GM19468 (cell line): ENCODE results near the gene KCNK6.

Experiments
- ATAC-seq: cut with Tn5 transposase; IDR thresholded peaks from one replicate; pipeline ENCODE4 v1.9.1; 2021; ENCODE audit warnings: mild to moderate bottlenecking, moderate library complexity, moderate number of reproducible peaks; ENCODE audit not compliant: unreplicated experiment; ENCODE audit errors: extremely low read depth

The KCNK6 gene

DNA sequence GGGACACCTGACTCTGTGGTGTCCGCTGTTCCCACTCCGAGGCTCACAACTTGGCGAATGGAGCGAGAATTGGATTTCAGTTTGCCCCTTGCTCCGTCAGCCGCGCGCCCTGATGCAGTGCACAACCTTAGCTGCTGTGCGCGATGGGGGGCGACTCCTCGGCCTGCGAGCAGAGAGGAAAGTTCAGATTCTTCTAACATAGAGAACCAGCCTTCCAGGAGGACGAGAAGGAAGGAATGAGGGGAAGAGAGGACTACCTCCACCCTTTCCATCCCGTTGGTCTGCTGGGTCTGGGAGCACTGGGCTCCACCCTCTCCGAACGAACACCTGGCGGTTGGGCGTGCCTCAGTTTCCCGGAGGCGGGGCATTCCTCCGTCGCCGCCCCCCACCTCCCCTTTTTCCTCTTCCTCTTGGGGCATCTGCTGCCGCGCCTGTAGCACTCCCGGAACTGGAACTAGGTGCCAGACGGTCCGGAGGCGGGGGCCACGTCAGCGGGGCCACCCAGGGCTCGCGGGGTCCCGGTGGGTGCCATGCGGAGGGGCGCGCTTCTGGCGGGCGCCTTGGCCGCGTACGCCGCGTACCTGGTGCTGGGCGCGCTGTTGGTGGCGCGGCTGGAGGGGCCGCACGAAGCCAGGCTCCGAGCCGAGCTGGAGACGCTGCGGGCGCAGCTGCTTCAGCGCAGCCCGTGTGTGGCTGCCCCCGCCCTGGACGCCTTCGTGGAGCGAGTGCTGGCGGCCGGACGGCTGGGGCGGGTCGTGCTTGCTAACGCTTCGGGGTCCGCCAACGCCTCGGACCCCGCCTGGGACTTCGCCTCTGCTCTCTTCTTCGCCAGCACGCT is at the start of gene KCNK6:
TSS of gene KCNK6 (plus strand) at position 425 of the 838 bp plus-strand sequence. CDS start at position 531, 106 bp downstream.
- no peak for ATAC-seq

DNA sequence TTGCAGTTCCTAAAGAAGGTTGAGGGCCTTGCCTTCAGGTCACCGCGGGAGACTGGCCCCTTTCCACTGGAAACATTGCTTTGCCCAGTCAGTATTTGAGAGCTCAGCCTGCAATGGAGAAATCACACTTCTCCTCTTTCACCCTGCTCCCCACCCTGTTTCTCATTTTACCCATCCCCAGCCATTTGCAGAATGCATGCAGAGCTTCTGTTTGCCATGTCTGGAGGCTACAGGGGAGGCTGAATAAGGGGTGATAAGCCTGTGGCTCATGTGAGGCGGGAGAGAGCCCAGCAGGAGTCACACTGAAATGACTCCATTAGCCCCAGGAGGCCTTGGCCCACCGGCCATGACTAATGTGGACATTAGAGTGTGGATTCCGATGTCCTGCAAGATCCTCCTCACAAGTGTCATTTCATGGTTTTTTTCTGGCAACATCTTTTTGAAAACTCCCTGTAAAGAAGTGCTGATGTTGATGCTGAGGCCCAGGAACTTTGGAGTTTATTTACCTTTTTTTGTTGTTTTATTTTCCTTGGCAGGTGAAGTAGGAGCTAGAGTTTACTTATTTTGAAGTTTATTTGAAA is 49.0 kb upstream of the KCNK6 start:
- ATAC-seq, result no peak

DNA sequence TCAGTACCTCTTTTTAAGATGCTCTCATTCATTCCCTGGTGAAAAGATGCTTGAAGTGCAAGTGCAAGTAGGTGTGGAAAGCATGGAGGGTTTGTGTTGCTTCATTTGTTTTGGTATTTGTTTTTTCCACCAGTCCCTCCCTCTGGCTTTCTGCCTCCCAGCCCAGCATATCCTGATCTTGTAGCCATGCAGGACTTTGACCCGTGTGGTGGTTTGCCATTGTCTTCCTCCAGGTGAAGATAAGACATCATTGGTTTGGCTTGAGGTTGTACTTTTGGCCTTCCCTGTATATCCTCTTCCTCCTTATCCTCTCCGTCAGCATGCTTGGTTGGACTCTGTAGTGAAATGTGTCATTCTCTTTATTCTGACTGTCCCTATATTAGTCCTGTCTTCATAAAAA is 46.1 kb upstream of the KCNK6 start:
- ATAC-seq, result no peak

DNA sequence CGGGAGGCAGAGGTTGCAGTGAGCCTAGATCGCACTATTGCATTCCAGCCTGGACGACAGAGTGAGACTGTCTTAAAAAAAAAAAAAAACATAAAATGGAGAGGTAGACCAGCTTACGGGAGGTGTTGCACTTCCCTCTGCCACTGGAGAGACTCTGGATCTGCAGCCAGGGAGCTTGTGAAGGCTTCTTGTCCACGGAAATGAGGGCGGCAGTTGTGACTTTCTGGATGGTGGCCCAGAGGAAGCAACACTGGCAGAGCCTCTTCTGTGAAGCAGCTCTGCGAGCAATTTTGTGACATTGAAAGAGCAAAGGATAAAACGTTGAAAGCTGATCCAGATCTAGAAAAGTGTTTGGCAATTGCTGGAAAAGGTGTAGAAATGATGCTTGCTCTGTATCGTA is 44.9 kb upstream of the KCNK6 start:
- ATAC-seq, result no peak

DNA sequence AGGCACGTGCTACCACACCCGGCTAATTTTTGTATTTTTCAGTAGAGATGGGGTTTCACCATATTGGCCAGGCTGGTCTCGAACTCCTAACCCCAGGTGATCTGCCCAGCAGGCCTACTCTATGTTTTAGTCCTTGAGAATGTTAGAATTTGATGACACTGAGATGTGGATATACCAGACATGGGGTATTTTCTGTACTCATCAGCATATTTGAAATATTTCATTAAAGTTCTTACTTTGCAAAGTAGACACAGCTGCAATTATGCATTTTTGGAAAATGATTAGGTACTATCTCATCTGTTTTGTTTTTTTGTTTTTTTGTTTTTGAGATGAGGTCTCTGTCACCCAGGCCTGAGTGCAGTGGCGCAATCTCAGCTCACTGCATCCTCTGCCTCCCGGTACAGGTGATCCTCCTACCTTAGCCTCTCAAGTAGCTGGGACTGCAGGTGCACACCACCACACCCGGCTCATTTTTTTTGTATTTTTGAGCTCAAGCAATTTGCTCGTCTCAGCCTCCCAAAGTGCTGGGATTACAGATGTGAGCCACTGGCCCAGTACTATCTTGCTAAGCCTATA is 42.6 kb upstream of the KCNK6 start:
- no peak for ATAC-seq

DNA sequence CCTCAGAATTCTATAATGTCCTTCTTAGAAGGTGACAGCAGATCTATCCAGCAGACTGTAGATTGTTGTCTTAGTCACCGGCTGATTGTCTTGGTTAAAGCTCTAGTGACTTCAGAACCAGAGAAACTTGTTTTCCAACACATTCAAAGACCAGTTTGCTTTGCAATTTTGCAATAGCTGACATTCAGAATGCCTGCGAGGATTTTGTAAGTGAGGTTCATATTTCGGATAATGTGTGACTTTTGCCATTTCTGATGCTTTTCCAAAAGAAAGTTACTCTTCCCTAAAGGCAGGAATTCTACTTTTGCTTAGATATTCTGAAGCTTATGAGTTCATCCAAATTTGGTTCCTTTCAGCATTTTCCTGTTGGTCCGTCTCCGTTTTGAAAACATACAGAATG is 42.1 kb upstream of the KCNK6 start:
- no peak for ATAC-seq

DNA sequence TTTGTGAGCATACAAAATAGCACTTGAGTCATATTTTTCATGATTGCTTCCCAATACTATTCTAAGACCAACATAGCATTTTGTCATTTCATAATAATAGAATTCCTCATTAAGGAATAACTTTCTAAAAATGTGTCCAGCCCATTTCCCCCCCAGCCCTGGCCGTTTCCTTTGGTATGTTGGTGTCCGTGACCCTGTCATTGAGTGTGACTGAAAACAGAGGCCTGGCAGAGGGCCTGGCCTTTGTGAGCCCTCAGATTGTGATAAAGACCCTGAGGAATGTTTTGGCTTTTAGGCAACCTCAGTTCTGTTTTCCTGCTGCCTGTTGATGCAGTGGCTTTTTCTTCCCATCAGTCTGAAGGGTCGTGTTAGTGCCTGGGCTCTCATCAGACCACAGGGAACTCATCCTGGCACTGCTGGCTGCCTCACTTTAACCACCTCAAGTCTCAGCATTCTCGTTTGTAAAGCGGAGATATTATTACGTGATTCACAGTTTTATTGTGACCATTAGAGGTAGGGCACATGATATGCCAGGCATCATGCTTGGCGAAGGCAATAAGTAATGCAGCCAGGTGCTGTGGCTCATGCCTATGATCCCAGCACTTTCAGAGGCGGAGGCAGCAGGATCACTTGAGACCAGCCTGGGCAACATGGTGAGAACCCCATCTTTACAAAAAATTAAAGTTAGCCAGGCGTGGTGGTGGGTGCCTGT is 41.5 kb upstream of the KCNK6 start:
- no peak for ATAC-seq

DNA sequence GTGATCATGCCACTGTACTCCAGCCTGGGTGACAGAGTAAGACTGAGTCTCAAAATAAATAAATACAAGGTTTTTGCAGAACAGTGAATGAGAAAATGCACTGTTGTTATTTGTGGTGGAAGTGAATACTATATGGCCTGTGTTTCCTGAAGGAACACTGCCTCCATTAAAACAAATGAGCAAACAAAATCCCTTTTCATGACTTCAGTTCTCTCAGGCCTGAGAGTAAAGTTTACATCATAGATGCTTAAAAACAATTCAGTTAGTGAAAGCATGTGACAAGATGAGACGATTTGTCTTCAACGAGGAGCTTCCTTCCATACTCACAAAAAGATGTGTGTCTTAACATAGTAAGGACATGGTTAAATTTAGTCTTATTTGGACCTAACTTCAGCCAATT is 40.9 kb upstream of the KCNK6 start:
- no peak for ATAC-seq

DNA sequence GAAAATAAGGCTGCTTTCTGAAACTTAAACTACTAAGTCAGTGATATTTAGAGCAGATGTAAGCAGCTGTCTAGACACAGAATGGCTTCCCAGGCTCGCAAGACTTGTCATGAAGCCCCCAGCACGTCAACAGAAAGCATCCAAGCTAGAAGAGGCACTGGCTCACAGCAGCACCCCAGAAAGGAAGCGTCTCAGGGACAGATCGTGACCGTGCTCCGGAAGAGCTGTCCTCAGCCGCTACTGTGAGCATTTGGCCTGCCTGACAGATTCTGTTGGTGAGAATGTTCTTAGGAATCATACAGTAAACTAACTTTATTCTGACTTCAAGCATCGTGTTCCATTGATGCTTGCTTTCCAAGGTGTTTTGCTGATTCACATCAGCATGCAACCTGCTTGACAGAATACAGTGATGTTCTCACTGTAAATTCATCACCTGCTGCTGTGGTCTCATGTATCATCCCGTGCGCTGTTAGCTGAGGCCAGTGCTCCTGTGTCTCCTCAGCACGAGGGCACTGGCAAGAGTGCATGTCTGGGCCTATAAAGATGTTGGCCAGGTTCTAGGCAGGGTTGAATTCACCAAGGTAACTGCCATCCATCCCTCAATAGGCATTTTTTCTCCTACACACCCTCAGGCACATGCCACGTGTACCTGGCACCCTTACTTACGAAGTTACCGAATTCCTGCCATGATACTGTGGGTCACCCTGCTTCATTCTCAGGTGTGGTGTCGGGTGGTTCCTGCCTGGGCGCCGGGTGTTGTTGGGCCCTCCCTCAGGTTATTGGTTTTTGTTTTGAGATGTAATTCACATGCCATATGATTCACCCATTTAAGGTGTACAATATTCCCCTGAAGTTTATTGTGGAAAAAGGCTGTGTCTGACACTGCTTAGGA is 39.4 kb upstream of the KCNK6 start:
- no peak for ATAC-seq

DNA sequence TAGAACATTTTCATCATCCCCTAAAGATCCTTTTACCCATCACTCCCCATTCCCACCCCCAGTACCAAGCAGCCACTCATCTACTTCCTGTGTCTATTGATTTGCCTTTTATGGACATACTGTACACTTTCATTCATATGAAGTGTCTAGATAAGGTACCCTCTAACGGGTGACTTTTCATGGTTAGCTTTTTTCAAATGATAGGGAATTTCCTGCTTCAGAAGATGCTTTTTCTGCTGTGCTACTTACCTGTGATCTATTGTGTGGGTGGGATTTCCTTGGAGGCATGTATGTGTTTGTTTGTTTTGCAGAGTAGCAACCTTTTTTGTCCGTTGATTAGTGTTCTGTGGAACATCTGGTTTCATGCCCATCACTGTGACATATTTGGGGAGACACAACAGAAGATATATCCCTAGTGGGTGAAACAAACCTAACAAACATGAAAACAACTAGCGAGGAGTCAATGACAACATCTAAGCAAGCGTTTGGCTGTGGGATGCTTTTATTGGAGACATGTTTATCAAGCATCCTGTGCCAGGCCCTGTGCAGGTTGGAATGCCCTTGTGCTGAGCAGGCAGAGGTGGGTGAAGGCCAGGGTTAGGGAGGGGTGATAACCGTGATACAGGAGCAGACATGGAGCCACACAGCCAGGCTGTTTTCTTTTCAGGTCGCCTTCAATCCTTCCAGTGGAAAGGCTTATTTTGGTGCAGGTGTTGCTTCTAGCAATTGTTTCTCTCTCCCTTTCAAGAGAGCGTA is 37.7 kb upstream of the KCNK6 start:
- no peak for ATAC-seq

DNA sequence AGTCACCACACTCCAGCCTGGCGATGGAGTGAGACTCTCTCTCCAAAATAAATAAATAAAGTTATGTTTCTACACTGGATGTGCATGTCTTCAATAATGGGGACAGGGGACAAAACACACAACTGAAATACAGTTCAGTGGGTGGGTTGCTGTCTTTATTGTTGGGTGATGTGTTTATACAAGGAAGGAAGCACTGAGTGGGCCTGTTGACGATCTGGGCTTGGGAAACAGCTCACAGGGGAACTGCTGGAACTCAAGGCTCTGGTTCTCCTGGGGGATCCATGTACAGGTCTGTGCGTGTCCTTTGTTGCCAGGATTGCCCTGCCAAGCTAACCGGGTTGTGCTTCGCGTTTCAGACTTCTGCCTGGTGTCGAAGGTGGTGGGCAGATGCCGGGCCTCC is 36.4 kb upstream of the KCNK6 start:
- ATAC-seq, result no peak

DNA sequence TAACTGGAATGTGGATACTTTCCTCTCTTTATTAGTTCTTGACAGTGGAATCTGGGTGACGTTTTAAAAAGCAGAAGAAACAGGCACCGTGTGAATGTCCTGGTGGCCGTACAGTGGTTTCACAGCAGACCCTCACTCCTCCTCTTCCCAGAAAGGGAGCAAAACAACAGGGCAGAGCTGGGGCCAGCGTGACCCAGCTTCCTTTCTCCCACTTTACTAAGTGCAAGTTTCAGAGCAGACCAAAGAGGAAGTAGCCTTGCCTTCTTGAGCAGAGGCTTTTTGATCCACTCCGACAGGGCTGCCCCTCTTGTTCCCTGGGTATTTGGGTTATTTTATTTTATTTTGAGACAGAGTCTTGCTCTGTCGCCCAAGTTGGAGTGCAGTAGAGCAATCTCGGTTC is 35.2 kb upstream of the KCNK6 start:
- ATAC-seq, result no peak

DNA sequence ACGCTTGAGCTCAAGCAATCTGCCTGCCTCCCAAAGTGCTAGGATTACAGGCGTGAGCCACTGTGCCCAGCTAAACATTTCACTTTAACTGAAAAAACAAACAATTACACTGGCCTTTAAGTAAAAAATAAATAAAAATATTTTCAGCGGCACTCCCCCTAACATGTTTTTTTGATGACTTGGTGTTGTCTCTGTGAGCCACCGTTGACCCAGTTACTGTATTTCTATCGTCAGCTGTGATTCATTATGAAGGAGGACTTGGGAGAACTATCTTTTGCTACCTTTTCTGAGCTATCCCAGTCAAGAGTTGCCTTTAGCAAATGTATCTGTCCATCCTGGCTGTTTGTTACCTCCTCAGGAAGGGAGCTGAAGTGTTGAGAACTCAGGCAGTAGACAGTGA is 34.1 kb upstream of the KCNK6 start:
- no peak for ATAC-seq

DNA sequence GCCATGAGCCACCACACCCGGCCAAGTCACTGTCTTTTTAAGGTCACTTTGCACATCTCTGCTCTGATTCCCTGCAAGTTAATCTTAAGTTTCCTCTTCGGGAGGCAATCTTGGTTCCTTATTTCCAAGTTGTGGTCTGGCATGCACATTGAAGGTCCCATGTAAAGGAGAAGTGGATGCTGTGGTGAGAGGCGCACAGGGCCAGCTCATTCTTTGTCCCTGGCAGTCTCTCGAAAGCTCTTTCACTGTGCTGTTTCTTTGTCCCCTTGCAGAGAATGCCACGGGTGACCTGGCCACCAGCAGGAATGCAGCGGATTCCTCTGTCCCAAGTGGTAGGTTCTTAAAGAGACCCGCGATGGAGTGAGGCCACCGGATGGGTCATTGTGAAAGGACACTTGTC is 32.0 kb upstream of the KCNK6 start:
- no peak for ATAC-seq

DNA sequence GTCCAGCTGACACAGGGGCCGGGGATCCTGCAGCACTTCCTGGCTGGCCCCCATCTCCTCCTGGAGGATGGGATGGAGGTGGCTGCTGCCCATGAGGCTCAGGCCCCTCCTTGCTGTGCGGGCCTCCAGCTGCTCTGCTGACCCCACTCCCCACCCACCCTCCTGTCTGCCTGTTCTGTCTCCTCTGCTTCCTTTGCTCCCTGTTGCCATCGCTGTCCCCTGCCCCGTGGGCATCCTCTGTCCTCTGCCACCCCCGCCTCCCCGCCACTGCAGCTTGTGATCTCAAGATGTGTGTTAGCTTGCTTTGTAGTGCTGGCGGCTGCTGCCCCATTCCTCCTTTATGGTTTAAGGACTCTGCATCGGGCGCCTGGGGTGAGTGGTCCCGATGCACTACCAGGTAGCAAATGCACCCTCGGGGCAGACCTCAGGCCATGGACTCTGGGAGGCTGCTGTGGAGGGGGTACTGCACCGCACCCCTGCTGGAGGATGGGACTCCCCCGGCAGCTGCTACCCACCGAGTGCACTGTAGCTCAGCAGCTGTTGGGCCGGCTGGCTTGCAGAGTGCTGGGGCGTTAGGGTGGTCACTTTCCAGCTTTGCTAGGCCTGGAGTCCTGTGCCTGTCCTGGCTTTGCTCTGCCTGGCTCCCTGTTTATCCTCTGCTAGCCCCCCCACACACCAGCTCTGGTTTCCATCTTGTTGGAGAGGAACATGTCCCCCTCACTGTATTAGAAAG is 31.4 kb upstream of the KCNK6 start:
- no peak for ATAC-seq

DNA sequence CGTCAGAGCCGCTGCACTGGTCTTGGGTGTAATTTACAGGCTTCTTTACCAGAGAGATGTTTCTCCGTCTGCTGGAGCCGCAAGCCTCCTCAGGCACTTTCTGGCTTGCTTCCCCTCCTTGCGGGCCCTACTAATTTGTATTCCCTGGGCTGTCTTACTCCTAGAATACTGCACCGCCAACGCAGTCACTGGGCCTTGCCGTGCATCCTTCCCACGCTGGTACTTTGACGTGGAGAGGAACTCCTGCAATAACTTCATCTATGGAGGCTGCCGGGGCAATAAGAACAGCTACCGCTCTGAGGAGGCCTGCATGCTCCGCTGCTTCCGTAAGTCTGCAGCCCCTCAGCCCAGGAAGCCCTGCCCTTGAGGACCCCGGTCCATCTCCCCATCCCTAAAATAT is 29.7 kb upstream of the KCNK6 start:
- ATAC-seq, result no peak

DNA sequence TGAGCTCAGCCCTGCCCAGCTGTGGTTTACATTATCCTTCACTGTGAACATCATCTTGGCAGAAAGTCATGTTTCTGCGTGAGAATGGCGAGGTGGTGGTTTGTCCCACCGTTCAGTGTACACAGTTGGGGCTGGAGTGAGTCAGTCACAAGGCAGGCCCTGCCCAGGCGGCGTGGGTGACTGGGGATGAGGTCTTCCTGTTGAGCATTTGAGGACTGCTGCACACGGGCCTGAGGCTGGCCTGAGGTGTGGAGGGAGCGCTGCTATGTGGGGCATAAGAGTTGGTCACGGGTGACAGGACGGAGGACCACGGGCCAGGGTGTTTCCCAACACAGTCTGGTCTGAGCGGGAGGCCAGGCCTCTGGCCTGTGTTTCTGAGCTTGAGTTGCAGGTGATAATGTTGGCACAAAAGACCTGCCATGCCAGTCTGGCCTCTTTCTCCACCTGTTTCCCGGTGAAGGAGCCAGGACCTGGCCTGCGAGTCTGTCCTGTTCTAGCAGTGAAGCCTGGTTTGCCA is 29.0 kb upstream of the KCNK6 start:
- no peak for ATAC-seq

DNA sequence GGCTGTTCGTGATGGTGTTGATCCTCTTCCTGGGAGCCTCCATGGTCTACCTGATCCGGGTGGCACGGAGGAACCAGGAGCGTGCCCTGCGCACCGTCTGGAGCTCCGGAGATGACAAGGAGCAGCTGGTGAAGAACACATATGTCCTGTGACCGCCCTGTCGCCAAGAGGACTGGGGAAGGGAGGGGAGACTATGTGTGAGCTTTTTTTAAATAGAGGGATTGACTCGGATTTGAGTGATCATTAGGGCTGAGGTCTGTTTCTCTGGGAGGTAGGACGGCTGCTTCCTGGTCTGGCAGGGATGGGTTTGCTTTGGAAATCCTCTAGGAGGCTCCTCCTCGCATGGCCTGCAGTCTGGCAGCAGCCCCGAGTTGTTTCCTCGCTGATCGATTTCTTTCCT is 27.8 kb upstream of the KCNK6 start:
- ATAC-seq, result no peak
